HG02885 (cell line): ENCODE results near the gene FUZ.
"Not testable (repeated sequence)": the region's sequence is repeated elsewhere in the genome, so short reads cannot be mapped to it uniquely, and the experiment has no call there.

Source experiments
- ATAC-seq: cut with Tn5 transposase; IDR thresholded peaks from one replicate; pipeline ENCODE4 v1.9.1; 2021; ENCODE audit warnings: mild to moderate bottlenecking; ENCODE audit not compliant: unreplicated experiment, poor library complexity

The FUZ gene

GRCh38 chr19:49836176-49837008 lies 23.3 kb upstream of the FUZ start:
- no peak for ATAC-seq

- no peak for ATAC-seq
Measured at GRCh38 chr19:49835562-49835961, 22.5 kb upstream of the FUZ start.

- no peak for ATAC-seq
Measured at GRCh38 chr19:49833599-49833998, 20.5 kb upstream of the FUZ start.

- ATAC-seq = no peak
Measured at GRCh38 chr19:49832556-49832955, 19.5 kb upstream of the FUZ start.

- no peak for ATAC-seq
Measured at GRCh38 chr19:49831592-49831991, 18.5 kb upstream of the FUZ start.

GRCh38 chr19:49830766-49831165 lies 17.7 kb upstream of the FUZ start:
- ATAC-seq = no peak

GRCh38 chr19:49829721-49830120 lies 16.6 kb upstream of the FUZ start:
- no peak for ATAC-seq

- ATAC-seq = no peak
Measured at GRCh38 chr19:49829200-49829599, 16.1 kb upstream of the FUZ start.

- ATAC-seq = no peak
Measured at GRCh38 chr19:49827034-49827433, 13.9 kb upstream of the FUZ start.

- no peak for ATAC-seq
Measured at GRCh38 chr19:49824662-49825061, 11.6 kb upstream of the FUZ start.

- ATAC-seq = no peak
Measured at GRCh38 chr19:49823472-49823871, 10.4 kb upstream of the FUZ start.

- no peak for ATAC-seq
Measured at GRCh38 chr19:49820125-49820524, 7.0 kb upstream of the FUZ start.

GRCh38 chr19:49819452-49820115 lies 6.5 kb upstream of the FUZ start:
- ATAC-seq = not testable (repeated sequence)

GRCh38 chr19:49818649-49819370 lies 5.7 kb upstream of the FUZ start:
- no peak for ATAC-seq

GRCh38 chr19:49817964-49818648 lies 5.0 kb upstream of the FUZ start, which contains the start of gene MED25:
Gene MED25 (plus strand): TSS chr19:49818289. CDS start chr19:49818342, 53 bp downstream.
- ATAC-seq = peak; percentile 68

- ATAC-seq = no peak
Measured at GRCh38 chr19:49816590-49816989, 3.5 kb upstream of the FUZ start.

GRCh38 chr19:49814010-49814409 lies 918 bp upstream of the FUZ start:
- ATAC-seq = no peak

- no peak for ATAC-seq
Measured at GRCh38 chr19:49812452-49812996, 568 bp downstream of the FUZ start.

- no peak for ATAC-seq
Measured at GRCh38 chr19:49811328-49811727, 1.8 kb downstream of the FUZ start.

- ATAC-seq = no peak
Measured at GRCh38 chr19:49809941-49810389, 3.1 kb downstream of the FUZ start.
